RWPE2 (cell line): ENCODE measurements around the gene GADD45GIP1.

Source experiments
- ATAC-seq: fragments of 200-7000 bp; cut with Tn5 transposase; 3 replicates; pipeline ENCODE4 v1.9.1; 2021; ENCODE audit warnings: low read depth
- DNase-seq: peaks from one replicate; pipeline ENCODE4 v3.0.0-alpha.2; 2020; ENCODE audit warnings: low spot score
- H3K27ac ChIP-seq: fragments of 450-650 bp; 2 replicates; pipeline ENCODE4 v1.5.1; 2017; ENCODE audit warnings: mild to moderate bottlenecking; ENCODE audit not compliant: poor library complexity, severe bottlenecking
- H3K27me3 ChIP-seq: fragments of 250-450 bp; sonication (Bioruptor Pico); 2 replicates; pipeline ENCODE4 v1.5.1; 2021; ENCODE audit warnings: mild to moderate bottlenecking, moderate library complexity; ENCODE audit not compliant: insufficient read depth, poor library complexity, severe bottlenecking
- H3K36me3 ChIP-seq: fragments of 250-450 bp; sonication (Bioruptor Pico); 2 replicates; pipeline ENCODE4 v1.5.1; 2020; ENCODE audit warnings: low read depth, mild to moderate bottlenecking, moderate library complexity
- H3K4me1 ChIP-seq: fragments of 250-450 bp; sonication (Bioruptor Pico); 2 replicates; pipeline ENCODE4 v1.5.1; 2021; ENCODE audit warnings: mild to moderate bottlenecking, moderate library complexity; ENCODE audit not compliant: insufficient read depth, poor library complexity, severe bottlenecking
- H3K4me3 ChIP-seq: fragments of 250-450 bp; sonication (Bioruptor Pico); 2 replicates; pipeline ENCODE4 v1.5.1; 2021; ENCODE audit warnings: mild to moderate bottlenecking, moderate library complexity; ENCODE audit not compliant: severe bottlenecking
- H3K9me3 ChIP-seq: fragments of 250-450 bp; sonication (Bioruptor Pico); 2 replicates; pipeline ENCODE4 v1.5.1; 2021; ENCODE audit warnings: mild to moderate bottlenecking, moderate library complexity; ENCODE audit not compliant: severe bottlenecking
- TF ChIP-seq, protein P1 (sequence below): fragments of 450-650 bp; IDR thresholded peaks from one replicate; pipeline ENCODE4 v1.5.1; 2017; ENCODE audit warnings: mild to moderate bottlenecking, moderate library complexity; ENCODE audit not compliant: poor library complexity, severe bottlenecking

GADD45GIP1 gene

DNA sequence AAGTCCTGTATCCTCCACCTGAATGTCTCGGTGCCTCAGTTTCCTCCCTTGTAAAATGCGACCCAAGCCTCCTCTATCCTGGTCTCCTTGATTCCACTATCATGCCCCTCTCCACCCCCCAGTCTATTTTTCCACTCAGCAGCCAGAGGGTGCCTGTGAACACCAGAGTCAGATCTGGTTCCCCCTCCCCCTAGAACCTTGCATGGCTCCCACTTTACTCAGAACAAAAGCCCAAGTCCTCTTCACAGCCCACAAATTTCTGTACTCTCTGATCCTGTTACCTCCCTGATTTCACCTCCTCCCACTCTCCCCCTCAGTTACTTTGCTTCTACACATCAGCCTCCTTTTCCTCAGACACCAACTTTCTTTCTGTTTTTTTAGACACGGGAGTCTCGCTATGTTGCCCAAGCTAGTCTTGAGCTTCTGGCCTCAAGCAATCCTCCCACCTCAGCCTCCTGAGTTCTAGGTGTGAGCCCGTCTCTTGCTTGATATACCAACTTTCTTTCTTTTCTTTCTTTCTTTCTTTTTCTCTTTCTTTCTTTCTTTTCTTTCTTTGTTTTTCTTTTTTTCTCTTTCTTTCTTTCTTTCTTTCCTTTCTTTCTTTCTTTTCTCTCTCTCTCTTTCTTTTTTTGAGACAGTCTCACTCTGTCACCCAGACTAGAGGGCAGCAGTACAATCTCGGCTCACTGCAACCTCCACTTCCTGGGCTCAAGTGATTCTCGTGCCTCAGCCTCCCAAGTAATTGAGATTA lies 13.2 kb upstream of the GADD45GIP1 start:
- peaks cover 5% of the 10 kb centered on the region for H3K4me1 ChIP-seq
- TF ChIP-seq, protein P1, sequence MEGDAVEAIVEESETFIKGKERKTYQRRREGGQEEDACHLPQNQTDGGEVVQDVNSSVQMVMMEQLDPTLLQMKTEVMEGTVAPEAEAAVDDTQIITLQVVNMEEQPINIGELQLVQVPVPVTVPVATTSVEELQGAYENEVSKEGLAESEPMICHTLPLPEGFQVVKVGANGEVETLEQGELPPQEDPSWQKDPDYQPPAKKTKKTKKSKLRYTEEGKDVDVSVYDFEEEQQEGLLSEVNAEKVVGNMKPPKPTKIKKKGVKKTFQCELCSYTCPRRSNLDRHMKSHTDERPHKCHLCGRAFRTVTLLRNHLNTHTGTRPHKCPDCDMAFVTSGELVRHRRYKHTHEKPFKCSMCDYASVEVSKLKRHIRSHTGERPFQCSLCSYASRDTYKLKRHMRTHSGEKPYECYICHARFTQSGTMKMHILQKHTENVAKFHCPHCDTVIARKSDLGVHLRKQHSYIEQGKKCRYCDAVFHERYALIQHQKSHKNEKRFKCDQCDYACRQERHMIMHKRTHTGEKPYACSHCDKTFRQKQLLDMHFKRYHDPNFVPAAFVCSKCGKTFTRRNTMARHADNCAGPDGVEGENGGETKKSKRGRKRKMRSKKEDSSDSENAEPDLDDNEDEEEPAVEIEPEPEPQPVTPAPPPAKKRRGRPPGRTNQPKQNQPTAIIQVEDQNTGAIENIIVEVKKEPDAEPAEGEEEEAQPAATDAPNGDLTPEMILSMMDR = no peak
- no peaks in the 10 kb centered on the region for H3K36me3 ChIP-seq
- H3K4me3 ChIP-seq = no peak overlapping the region
- no peaks in the 10 kb centered on the region for H3K27me3 ChIP-seq
- H3K27ac ChIP-seq = no peak overlapping the region
- DNase-seq (no peak), ATAC-seq (no peak)
- no peaks in the 10 kb centered on the region for H3K9me3 ChIP-seq

DNA sequence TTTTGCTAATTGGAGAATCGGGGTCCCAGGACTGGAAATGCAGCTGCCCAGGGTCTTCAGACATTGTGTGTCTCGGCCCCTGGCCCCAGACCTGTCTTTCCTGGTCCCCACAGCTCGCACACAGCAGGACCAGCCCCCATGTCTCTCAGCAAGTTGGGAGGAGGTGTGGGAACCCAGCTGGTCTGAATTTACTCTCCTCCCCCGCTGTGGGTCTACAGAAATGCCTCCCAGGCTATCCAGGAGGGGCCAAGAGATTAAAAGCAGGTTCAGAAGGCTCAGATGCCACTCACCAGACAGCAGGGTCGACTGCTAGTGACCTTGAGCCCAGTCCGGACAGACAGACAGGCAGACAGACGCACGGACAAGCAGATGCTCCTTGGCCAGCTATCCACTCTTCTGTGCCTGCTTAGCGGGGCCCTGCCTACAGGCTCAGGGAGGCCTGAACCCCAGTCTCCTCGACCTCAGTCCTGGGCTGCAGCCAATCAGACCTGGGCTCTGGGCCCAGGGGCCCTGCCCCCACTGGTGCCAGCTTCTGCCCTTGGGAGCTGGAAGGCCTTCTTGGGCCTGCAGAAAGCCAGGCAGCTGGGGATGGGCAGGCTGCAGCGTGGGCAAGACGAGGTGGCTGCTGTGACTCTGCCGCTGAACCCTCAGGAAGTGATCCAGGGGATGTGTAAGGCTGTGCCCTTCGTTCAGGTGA lies 12.4 kb upstream of the GADD45GIP1 start, which contains the start of gene DAND5:
Gene DAND5 (plus strand): TSS at position 285 of the 697 bp plus-strand sequence. CDS start 85 bp downstream, at position 370.
- no peak within 1 kb of the TSS for H3K27ac ChIP-seq
- DNase-seq = no peak

DNA sequence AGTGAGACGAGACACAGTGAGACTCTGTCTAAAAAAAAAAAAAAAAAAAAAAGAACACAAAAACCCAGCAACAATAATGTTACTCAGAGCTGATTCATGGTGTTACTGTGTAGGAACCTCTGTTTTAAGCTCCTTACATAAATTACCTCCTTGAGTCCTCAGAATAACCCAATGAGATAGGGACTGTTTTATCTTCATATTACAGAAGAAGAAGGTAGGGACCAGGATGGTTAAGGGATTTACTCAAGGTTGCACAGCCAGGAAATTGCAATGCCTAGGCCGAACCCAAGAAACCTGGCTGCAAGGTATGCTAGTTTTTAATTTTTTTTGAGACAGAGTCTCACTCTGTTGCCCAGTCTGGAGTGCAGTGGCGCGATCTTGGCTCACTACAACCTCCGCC lies 10.9 kb upstream of the GADD45GIP1 start:
- Histone ChIP-seq H3K36me3 (no peaks in the 10 kb centered on the region), H3K27ac (no peak overlapping the region), H3K9me3 (no peaks in the 10 kb centered on the region), H3K4me1 (peaks cover 7% of the 10 kb centered on the region), H3K4me3 (no peak overlapping the region), H3K27me3 (no peaks in the 10 kb centered on the region)
- TF ChIP-seq, protein P1 = no peak
- DNase-seq = no peak
- no peak for ATAC-seq

More for the DNA sequence above, 12.4 kb upstream of the GADD45GIP1 start, which contains the start of gene DAND5:
- no peaks in the 10 kb centered on the region for H3K27me3 ChIP-seq
- H3K4me1 ChIP-seq = peaks cover 7% of the 10 kb centered on the region
- H3K9me3 ChIP-seq = no peaks in the 10 kb centered on the region
- H3K36me3 ChIP-seq = no peaks in the 10 kb centered on the region
- TF ChIP-seq, protein P1 = no peak
- no peak for ATAC-seq
- no peak within 1 kb of the TSS for H3K4me3 ChIP-seq

DNA sequence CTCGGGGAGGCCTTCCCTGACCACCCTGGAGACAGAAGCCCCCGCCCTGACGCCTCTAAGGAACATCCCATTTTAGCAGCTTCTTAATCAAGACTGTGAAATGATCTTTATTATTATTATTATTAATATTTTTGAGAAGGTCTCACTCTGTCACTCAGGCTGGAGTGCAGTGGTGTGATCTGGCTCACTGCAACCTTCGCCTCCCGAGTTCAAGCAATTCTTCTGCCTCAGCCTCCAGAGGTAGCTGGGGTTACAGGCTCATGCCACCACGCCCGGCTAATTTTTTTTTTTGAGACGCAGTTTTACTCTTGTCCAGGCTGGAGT lies 8.8 kb upstream of the GADD45GIP1 start:
- no peaks in the 10 kb centered on the region for H3K9me3 ChIP-seq
- DNase-seq (no peak), ATAC-seq (no peak)
- TF ChIP-seq, protein P1 = no peak
- H3K4me3 ChIP-seq = peak overlapping the region; percentile 21
- H3K36me3 ChIP-seq = no peaks in the 10 kb centered on the region
- H3K27me3 ChIP-seq = no peaks in the 10 kb centered on the region
- peak overlapping the region; percentile 8 for H3K27ac ChIP-seq
- peaks cover 7% of the 10 kb centered on the region for H3K4me1 ChIP-seq
